Fibroblast of the aortic adventitia (primary cell): Measurements from ENCODE around the gene PTGR2. TPM values are rescaled to one million over a fixed set of nuclear protein-coding genes. Genes with fewer than 3 reads are reported as not detected.

Source experiments
- DNase-seq: peaks from one replicate; pipeline ENCODE4 v3.0.0-alpha.2; 2010; ENCODE audit warnings: low read depth
- H3K4me3 ChIP-seq: 2 replicates; pipeline ENCODE4 v1.5.1; 2011; ENCODE audit warnings: low read depth, mild to moderate bottlenecking, control low read depth, low read length, moderate library complexity
- total RNA-seq: library from RNA; depleted of rRNA; stranded (reverse); fragments of >200 nt; gene quantifications from 2 replicates; pipeline ENCODE4 v1.2.3, GENCODE V29; 2012; ENCODE audit warnings: low replicate concordance
- TF ChIP-seq, protein P1 (sequence below): IDR thresholded peaks from 2 replicates; pipeline ENCODE4 v1.5.1; 2011; ENCODE audit warnings: mild to moderate bottlenecking, low read length, control low read depth, inconsistent platforms; ENCODE audit not compliant: insufficient read depth

The PTGR2 gene
- total RNA-seq, 1 donor: 9.3 TPM

- TF ChIP-seq, protein P1, sequence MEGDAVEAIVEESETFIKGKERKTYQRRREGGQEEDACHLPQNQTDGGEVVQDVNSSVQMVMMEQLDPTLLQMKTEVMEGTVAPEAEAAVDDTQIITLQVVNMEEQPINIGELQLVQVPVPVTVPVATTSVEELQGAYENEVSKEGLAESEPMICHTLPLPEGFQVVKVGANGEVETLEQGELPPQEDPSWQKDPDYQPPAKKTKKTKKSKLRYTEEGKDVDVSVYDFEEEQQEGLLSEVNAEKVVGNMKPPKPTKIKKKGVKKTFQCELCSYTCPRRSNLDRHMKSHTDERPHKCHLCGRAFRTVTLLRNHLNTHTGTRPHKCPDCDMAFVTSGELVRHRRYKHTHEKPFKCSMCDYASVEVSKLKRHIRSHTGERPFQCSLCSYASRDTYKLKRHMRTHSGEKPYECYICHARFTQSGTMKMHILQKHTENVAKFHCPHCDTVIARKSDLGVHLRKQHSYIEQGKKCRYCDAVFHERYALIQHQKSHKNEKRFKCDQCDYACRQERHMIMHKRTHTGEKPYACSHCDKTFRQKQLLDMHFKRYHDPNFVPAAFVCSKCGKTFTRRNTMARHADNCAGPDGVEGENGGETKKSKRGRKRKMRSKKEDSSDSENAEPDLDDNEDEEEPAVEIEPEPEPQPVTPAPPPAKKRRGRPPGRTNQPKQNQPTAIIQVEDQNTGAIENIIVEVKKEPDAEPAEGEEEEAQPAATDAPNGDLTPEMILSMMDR: no peak
- DNase-seq: no peak
Measured at GRCh38 chr14:73843296-73843695, 8.3 kb upstream of the PTGR2 start.

GRCh38 chr14:73846947-73847346 is 4.7 kb upstream of the PTGR2 start:
- TF ChIP-seq, protein P1: no peak
- DNase-seq: no peak

More at GRCh38 chr14:73843296-73843695, 8.3 kb upstream of the PTGR2 start:
- H3K4me3 ChIP-seq: no peak overlapping the region

GRCh38 chr14:73851000-73851399 is 631 bp upstream of the PTGR2 start:
- DNase-seq: peak; percentile 25
- H3K4me3 ChIP-seq: peak overlapping the region; percentile 68
- TF ChIP-seq, protein P1: no peak

More at GRCh38 chr14:73846947-73847346, 4.7 kb upstream of the PTGR2 start:
- no peak overlapping the region for H3K4me3 ChIP-seq

- TF ChIP-seq, protein P1: no peak
- no peak overlapping the region for H3K4me3 ChIP-seq
- peak; percentile 36 for DNase-seq
Measured at GRCh38 chr14:73859145-73859544, 7.5 kb downstream of the PTGR2 start.

GRCh38 chr14:73861073-73861472 is 9.4 kb downstream of the PTGR2 start:
- no peak overlapping the region for H3K4me3 ChIP-seq
- DNase-seq: no peak
- TF ChIP-seq, protein P1: no peak

- TF ChIP-seq, protein P1: no peak
- no peak for DNase-seq
- H3K4me3 ChIP-seq: no peak overlapping the region
Measured at GRCh38 chr14:73862480-73862879, 10.8 kb downstream of the PTGR2 start.

DNA sequence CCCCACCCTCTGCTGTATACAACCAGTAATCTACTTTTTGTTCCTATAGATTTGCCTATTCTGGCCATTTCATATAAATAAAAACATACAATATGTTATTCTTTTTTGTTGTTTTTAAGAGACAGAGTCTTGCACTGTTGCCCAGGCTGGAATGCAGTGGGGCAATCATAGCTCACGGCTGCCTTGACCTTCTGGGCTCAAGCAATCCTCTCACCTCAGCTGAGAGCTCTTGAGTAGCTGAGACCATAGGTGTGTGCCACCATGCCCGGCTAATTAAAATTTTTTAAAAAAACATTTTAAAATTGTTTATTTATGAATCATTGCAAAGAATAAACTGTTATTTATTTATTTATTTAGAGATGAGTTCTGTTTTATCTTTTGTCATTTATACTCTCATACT is 11.6 kb downstream of the PTGR2 start:
- no peak overlapping the region for H3K4me3 ChIP-seq
- no peak for DNase-seq
- TF ChIP-seq, protein P1: no peak
